HEK293 (cell line): ENCODE results near the gene RBBP5.

Source experiments
- CTCF ChIP-seq: fragments of 450-650 bp; formaldehyde crosslinking; IDR thresholded peaks from 2 replicates; pipeline ENCODE4 v1.5.1; 2016; ENCODE audit warnings: missing biosample characterization, missing genetic modification characterization
- PRDM6 ChIP-seq: fragments of 450-650 bp; formaldehyde crosslinking; IDR thresholded peaks from 2 replicates; pipeline ENCODE4 v1.5.1; 2017; ENCODE audit warnings: missing biosample characterization, missing genetic modification characterization
- ZFP41 ChIP-seq: fragments of 450-650 bp; formaldehyde crosslinking; IDR thresholded peaks from 2 replicates; pipeline ENCODE4 v1.5.1; 2016; ENCODE audit warnings: missing biosample characterization, missing genetic modification characterization, borderline replicate concordance
- ZNF174 ChIP-seq: fragments of 450-650 bp; formaldehyde crosslinking; IDR thresholded peaks from 2 replicates; pipeline ENCODE4 v1.5.0; 2017; ENCODE audit warnings: missing biosample characterization, mild to moderate bottlenecking, missing genetic modification characterization
- ZNF19 ChIP-seq: fragments of 450-650 bp; formaldehyde crosslinking; IDR thresholded peaks from 2 replicates; pipeline ENCODE4; 2016; ENCODE audit warnings: missing biosample characterization, missing genetic modification characterization, low read depth
- ZNF292 ChIP-seq: fragments of 450-650 bp; formaldehyde crosslinking; IDR thresholded peaks from 2 replicates; pipeline ENCODE4 v1.5.1; 2016; ENCODE audit warnings: low read depth, missing biosample characterization, missing genetic modification characterization, borderline replicate concordance
- ZNF354C ChIP-seq: fragments of 450-650 bp; formaldehyde crosslinking; IDR thresholded peaks from 2 replicates; pipeline ENCODE4 v1.5.1; 2016; ENCODE audit warnings: missing biosample characterization, missing genetic modification characterization, low read depth, borderline replicate concordance
- ZNF473 ChIP-seq: fragments of 450-650 bp; formaldehyde crosslinking; IDR thresholded peaks from 2 replicates; pipeline ENCODE4 v1.5.1; 2017; ENCODE audit warnings: missing biosample characterization, missing genetic modification characterization
- ZNF670 ChIP-seq: fragments of 450-650 bp; formaldehyde crosslinking; IDR thresholded peaks from 2 replicates; pipeline ENCODE4 v1.5.1; 2016; ENCODE audit warnings: missing biosample characterization, missing genetic modification characterization, low read depth
- ZNF677 ChIP-seq: fragments of 450-650 bp; IDR thresholded peaks from 2 replicates; pipeline ENCODE4 v1.5.0; 2018; ENCODE audit warnings: missing biosample characterization, mild to moderate bottlenecking, missing genetic modification characterization, moderate library complexity
- ZNF76 ChIP-seq: fragments of 450-650 bp; formaldehyde crosslinking; IDR thresholded peaks from 2 replicates; pipeline ENCODE4; 2016; ENCODE audit warnings: low read depth, missing biosample characterization, missing genetic modification characterization, borderline replicate concordance
- ZNF830 ChIP-seq: fragments of 450-650 bp; IDR thresholded peaks from 2 replicates; pipeline ENCODE4 v1.5.0; 2018; ENCODE audit warnings: missing biosample characterization, missing genetic modification characterization, low read depth, mild to moderate bottlenecking, moderate library complexity

- no peak for TF ChIP-seq ZNF670
- TF ChIP-seq ZNF473 (tag by site-specific recombination) = no peak
- no peak for TF ChIP-seq ZNF292 (tag by site-specific recombination)
- no peak for TF ChIP-seq ZFP41 (tag by site-specific recombination)
- TF ChIP-seq CTCF (tag by site-specific recombination) = no peak
- no peak for TF ChIP-seq ZNF174 (tag by site-specific recombination)
- no peak for TF ChIP-seq ZNF19 (tag by site-specific recombination)
- TF ChIP-seq ZNF677 (tag by site-specific recombination) = no peak
- TF ChIP-seq ZNF354C (tag by site-specific recombination) = no peak
- TF ChIP-seq ZNF76 (tag by site-specific recombination) = no peak
- TF ChIP-seq ZNF830 = no peak
- TF ChIP-seq PRDM6 = no peak
Measured at GRCh38 chr1:205056956-205057568, 64.7 kb downstream of the RBBP5 start.
